Heart left ventricle (tissue), 13 donors: Measurements from ENCODE around the gene VSX2.

Experiments
- CTCF ChIP-seq, 12 donors: fragments of 200-600 bp; sonication (generic) in 4 of 12; IDR thresholded peaks; one replicate each; pipeline versions ENCODE4 v1.5.0 to v1.8.0; 2018 to 2022; ENCODE audit warnings: antibody characterized with exemption in 12 of 12, mild to moderate bottlenecking in 5 of 12
- POLR2A ChIP-seq, 2 donors: fragments of 450-650 bp; IDR thresholded peaks; one replicate each; pipeline ENCODE4 v1.6.1; 2017; ENCODE audit warnings: antibody characterized with exemption in 2 of 2, mild to moderate bottlenecking in 2 of 2, moderate library complexity in 2 of 2
- donor health status: ischemic (EF 13 %, LVEDD 7.1; RV severe dilation, severe dysfunction).
- donor health status: DM: no; HTN: yes; CAD: no.
- donor health status: DM: no; HTN: no; CAD: no.
- donor health status: ischemic (EF 25% LVEDD 6.9; RV normal size, moderate dysfunction).
- donor health status: ischemic (EF 25% LVEDD 5.7; RV mildly dilated, moderate dysfunction).
- donor health status: ischemic (EF 35%, LVEDD 5.7; RV mildly dilated, moderate dysfunction).
- donor health status: nonischemic (EF 11% LVEDD 7.7; RV severe dilation, severe dysfunction).
- donor health status: DM: yes; HTN: yes; CAD: no.
- donor health status: PGD.
- donor health status: ischemic (EF 29% LVEDD 5.4; RV normal size, mild dysfunction).
- donor health status: nonischemic (EF 23%, LVEDD 6.1; RV moderate dilation, normal function).

- TF ChIP-seq CTCF (IDR thresholded peaks at IDR 0.05), result no peak
- TF ChIP-seq POLR2A (IDR thresholded peaks at IDR 0.05), result no peak
Observed at GRCh38 chr14:74275241-74275841, 36.1 kb downstream of the VSX2 start.
